RWPE2 (cell line): ENCODE measurements around the gene NDUFB11.
"Not testable (repeated sequence)": the region's sequence is repeated elsewhere in the genome, so short reads cannot be mapped to it uniquely, and the experiment has no call there.

Experiments
- ATAC-seq: fragments of 200-7000 bp; cut with Tn5 transposase; 3 replicates; pipeline ENCODE4 v1.9.1; 2021; ENCODE audit warnings: low read depth
- DNase-seq: peaks from one replicate; pipeline ENCODE4 v3.0.0-alpha.2; 2020; ENCODE audit warnings: low spot score
- H3K27ac ChIP-seq: fragments of 450-650 bp; 2 replicates; pipeline ENCODE4 v1.5.1; 2017; ENCODE audit warnings: mild to moderate bottlenecking; ENCODE audit not compliant: poor library complexity, severe bottlenecking
- H3K27me3 ChIP-seq: fragments of 250-450 bp; sonication (Bioruptor Pico); 2 replicates; pipeline ENCODE4 v1.5.1; 2021; ENCODE audit warnings: mild to moderate bottlenecking, moderate library complexity; ENCODE audit not compliant: insufficient read depth, poor library complexity, severe bottlenecking
- H3K36me3 ChIP-seq: fragments of 250-450 bp; sonication (Bioruptor Pico); 2 replicates; pipeline ENCODE4 v1.5.1; 2020; ENCODE audit warnings: low read depth, mild to moderate bottlenecking, moderate library complexity
- H3K4me1 ChIP-seq: fragments of 250-450 bp; sonication (Bioruptor Pico); 2 replicates; pipeline ENCODE4 v1.5.1; 2021; ENCODE audit warnings: mild to moderate bottlenecking, moderate library complexity; ENCODE audit not compliant: insufficient read depth, poor library complexity, severe bottlenecking
- H3K4me3 ChIP-seq: fragments of 250-450 bp; sonication (Bioruptor Pico); 2 replicates; pipeline ENCODE4 v1.5.1; 2021; ENCODE audit warnings: mild to moderate bottlenecking, moderate library complexity; ENCODE audit not compliant: severe bottlenecking
- H3K9me3 ChIP-seq: fragments of 250-450 bp; sonication (Bioruptor Pico); 2 replicates; pipeline ENCODE4 v1.5.1; 2021; ENCODE audit warnings: mild to moderate bottlenecking, moderate library complexity; ENCODE audit not compliant: severe bottlenecking
- CTCF ChIP-seq: fragments of 450-650 bp; IDR thresholded peaks from one replicate; pipeline ENCODE4 v1.5.1; 2017; ENCODE audit warnings: mild to moderate bottlenecking, moderate library complexity; ENCODE audit not compliant: poor library complexity, severe bottlenecking

Gene NDUFB11

DNA sequence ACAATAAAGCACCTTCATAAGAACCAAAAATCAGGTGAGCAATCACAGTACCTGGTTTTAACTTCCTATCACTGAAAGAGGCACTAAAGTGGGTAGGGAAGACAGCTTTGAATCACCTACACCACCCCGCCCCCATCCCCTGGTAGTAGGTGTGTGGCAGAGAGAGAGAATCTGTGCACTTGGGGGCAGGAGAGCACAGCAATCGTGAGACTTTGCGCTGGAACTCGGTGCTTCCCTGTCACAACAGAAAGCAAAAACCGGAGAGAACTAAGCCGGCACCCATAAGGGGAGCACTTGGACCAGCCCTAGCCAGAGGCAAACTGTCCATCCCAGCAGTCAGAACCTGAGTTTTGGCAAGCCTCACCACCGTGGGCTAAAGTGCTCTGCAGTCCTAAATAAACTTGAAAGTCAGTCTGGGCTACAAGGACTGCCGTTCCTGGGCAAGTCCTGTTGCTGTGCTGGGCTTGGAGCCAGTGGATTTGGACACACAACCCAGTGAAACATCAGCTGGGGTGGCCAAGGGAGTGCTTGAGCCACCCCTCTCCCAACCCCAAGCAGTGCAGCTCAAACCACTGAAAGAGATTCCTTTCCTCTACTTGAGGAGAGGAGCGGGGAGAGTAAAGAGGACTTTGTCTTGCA lies 32.1 kb downstream of the NDUFB11 start:
- DNase-seq = no peak
- ATAC-seq = no peak
- no peak for TF ChIP-seq CTCF

GRCh38 chrX:47110936-47111615 lies 33.4 kb downstream of the NDUFB11 start:
- not testable (repeated sequence) for ATAC-seq, DNase-seq, H3K9me3 ChIP-seq, H3K4me3 ChIP-seq, H3K27me3 ChIP-seq, H3K4me1 ChIP-seq, H3K36me3 ChIP-seq, H3K27ac ChIP-seq

More for the DNA sequence above, 32.1 kb downstream of the NDUFB11 start:
- Histone ChIP-seq H3K27me3 (no peaks in the 10 kb centered on the region), H3K9me3 (no peaks in the 10 kb centered on the region), H3K4me1 (no peaks in the 10 kb centered on the region), H3K36me3 (no peaks in the 10 kb centered on the region), H3K4me3 (no peak overlapping the region), H3K27ac (no peak overlapping the region)

DNA sequence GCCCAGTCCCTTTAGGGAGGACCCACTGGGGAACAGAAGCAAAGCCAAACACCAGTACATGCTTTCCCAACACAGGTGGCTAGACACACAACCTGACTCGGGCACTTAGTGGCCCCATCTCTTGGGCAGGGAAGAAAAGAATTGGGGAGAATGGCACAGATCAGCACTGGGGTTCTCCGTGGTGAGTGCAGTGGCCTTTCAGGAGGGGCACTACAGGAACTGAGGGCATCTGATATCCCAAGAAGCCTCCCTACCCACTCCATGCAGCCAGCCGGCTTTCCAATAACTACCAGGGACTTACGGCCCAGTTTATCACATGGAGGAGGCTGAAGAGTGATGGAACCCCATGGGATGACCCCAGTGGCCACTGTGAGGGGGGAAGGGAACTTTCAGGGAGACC lies 43.3 kb downstream of the NDUFB11 start:
- Histone ChIP-seq H3K9me3 (no peaks in the 10 kb centered on the region), H3K36me3 (no peaks in the 10 kb centered on the region), H3K27ac (no peak overlapping the region), H3K4me3 (no peak overlapping the region), H3K27me3 (no peaks in the 10 kb centered on the region), H3K4me1 (no peaks in the 10 kb centered on the region)
- ATAC-seq = no peak
- no peak for DNase-seq
- TF ChIP-seq CTCF = no peak

DNA sequence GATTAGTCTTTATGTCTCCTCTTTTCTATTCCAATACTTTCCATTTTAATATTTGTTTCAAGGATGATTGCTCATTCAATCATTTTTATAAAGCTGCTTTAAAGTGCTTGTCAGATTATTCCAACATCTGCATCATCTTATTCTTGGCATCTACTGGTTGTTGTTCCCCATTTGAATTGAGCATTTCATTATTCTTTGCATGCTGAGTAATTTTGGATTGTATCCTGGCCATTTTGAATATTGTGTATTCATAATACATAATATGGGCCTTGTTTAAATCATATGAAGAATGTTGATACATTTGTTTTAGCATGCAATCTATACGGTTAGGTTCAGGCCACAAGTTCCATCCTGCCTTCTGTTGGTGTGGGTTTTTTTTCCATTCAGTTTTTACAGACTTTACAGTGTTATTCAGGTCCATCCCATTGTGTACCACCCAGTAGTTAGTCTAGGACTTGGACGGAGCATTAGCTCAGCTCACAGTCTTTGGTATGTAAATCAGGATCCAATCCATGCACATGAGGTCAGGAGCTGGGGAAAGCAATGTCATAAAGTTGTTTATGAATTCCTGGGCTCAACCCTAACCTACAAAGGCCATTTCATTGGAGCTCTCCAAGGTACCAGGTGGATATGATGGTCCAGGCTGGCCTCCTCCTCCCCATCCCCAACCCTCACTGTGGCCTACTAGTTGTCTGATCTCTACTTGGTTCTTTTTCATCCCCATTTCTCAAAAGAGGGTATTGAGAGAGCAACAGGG lies 46.0 kb downstream of the NDUFB11 start:
- no peak for TF ChIP-seq CTCF

GRCh38 chrX:47097018-47097417 lies 47.5 kb downstream of the NDUFB11 start:
- Histone ChIP-seq H3K4me1 (no peaks in the 10 kb centered on the region), H3K27me3 (no peaks in the 10 kb centered on the region), H3K9me3 (no peaks in the 10 kb centered on the region), H3K27ac (no peak overlapping the region), H3K36me3 (no peaks in the 10 kb centered on the region), H3K4me3 (no peak overlapping the region)
- TF ChIP-seq CTCF = no peak
- no peak for DNase-seq
- ATAC-seq = no peak

More for the DNA sequence above, 46.0 kb downstream of the NDUFB11 start:
- ATAC-seq = no peak
- Histone ChIP-seq H3K36me3 (no peaks in the 10 kb centered on the region), H3K27ac (no peak overlapping the region), H3K27me3 (no peaks in the 10 kb centered on the region), H3K4me3 (no peak overlapping the region), H3K9me3 (no peaks in the 10 kb centered on the region), H3K4me1 (no peaks in the 10 kb centered on the region)
- DNase-seq = no peak
